ENCODE results near the gene PYGL. TPM values are rescaled to one million over a fixed set of nuclear protein-coding genes. Genes with fewer than 3 reads are reported as not detected.

Gene PYGL
- total RNA-seq, 4 donors from 2014 or later = 17.8 to 24.8 (median 22.4) TPM

DNA sequence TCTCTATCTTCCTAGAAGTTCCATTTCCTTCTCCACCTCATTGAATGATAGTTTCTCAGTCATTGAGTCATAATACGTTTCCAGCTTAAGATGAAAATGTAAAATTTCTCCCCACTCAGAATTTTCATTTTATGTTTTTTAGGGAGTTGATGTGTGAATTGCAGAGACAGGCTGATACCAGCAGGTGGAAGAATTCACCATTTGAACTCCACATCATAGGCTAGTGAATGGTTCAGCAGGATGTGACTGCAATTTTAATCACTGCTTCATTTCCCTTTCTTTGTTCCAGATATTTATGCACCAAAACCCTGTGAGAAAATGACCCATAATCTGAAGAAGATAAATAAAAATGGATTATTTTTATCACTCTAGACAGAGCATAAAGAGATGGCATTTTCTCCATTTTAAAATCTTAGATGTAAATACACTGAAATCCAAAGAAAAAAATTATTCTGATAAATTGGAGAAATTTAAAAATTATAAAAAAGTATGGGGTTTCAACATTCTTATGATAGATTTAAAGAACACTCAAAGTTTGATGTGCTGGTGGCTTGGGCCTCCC is 10.6 kb upstream of the PYGL start:
- intact Hi-C loops (cut with DNase I) = loop anchor here (5.0 kb wide), 1 partner anchor 262 kb away; no protein-coding TSS in a partner anchor
- H3K27ac ChIP-seq = no peak overlapping the region
- TF ChIP-seq CTCF (IDR thresholded peaks at IDR 0.05) (peak in 5 of 6 experiments; percentile 33 to 76 (median 69)), POLR2A (IDR thresholded peaks at IDR 0.05) (no peak)
- no peak for DNase-seq
- no peaks in the 10 kb centered on the region for H3K4me1 ChIP-seq
- 15 to 36% methylated on average over 1 of the region's 1 CpG for WGBS, 2 donors
- H3K4me3 ChIP-seq (replicated peaks in 1 of 3) = no peak overlapping the region
- no peaks in the 10 kb centered on the region for H3K27me3 ChIP-seq
- H3K36me3 ChIP-seq = no peaks in the 10 kb centered on the region
- H3K9me3 ChIP-seq = no peaks in the 10 kb centered on the region

DNA sequence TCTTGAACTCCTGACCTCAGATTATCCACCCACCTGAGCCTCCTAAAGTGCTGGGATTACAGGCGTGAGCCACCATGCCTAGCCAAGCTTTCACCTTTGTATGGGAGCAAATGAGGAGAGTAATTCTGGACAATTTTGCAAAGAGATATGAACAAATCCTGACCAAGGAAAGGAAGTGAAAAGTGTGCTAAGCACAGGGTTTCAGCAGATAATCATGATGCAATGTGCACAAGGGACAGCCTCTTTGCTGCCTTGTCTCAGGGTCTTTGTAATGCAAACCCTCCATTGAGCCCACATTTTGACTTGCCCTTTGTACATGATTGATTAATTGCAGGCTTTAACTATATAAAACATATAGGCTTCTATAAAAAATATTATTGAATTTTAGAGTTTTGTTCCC is 9.2 kb upstream of the PYGL start:
- no peak overlapping the region for H3K4me3 ChIP-seq (replicated peaks in 1 of 3)
- no peaks in the 10 kb centered on the region for H3K9me3 ChIP-seq
- no peaks in the 10 kb centered on the region for H3K27me3 ChIP-seq
- WGBS, 2 donors = 94 to 100% methylated on average over 1 of the region's 1 CpG
- TF ChIP-seq CTCF (IDR thresholded peaks at IDR 0.05) (no peak), POLR2A (IDR thresholded peaks at IDR 0.05) (no peak)
- intact Hi-C loops (cut with DNase I) = no loop called here
- no peaks in the 10 kb centered on the region for H3K36me3 ChIP-seq
- no peaks in the 10 kb centered on the region for H3K4me1 ChIP-seq
- no peak overlapping the region for H3K27ac ChIP-seq
- no peak for DNase-seq

GRCh38 chr14:50951032-50951431 is 6.7 kb upstream of the PYGL start:
- H3K4me3 ChIP-seq (replicated peaks in 1 of 3) = no peak overlapping the region
- intact Hi-C loops (cut with DNase I) = no loop called here
- H3K36me3 ChIP-seq = no peaks in the 10 kb centered on the region
- no peaks in the 10 kb centered on the region for H3K27me3 ChIP-seq
- TF ChIP-seq CTCF (IDR thresholded peaks at IDR 0.05) = no peak
- TF ChIP-seq POLR2A (IDR thresholded peaks at IDR 0.05) = no peak
- H3K4me1 ChIP-seq = no peaks in the 10 kb centered on the region
- H3K27ac ChIP-seq = no peak overlapping the region
- DNase-seq = no peak
- H3K9me3 ChIP-seq = no peaks in the 10 kb centered on the region
- WGBS, 2 donors = 98% methylated on average over 6 of the region's 6 CpGs

DNA sequence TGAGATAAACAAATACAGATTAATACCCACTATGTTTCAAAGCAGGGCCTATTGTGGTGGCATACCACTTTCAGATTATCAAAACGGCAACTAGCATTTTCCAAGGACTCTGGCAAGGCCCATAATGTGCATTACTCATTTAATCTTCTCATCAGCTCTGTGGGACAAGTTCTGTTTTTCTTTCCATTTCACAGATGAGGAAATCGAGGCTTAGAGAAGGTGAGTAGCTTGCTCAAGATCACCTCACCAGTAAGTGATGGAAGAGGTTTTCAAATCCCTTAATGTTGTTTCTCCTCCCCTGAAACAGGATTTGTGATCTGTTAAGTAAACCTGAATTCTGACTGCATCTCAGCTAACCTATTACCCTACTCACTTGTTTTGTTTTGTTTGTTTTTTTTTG is 3.9 kb upstream of the PYGL start:
- Histone ChIP-seq H3K27ac (no peak overlapping the region), H3K36me3 (no peaks in the 10 kb centered on the region), H3K4me1 (no peaks in the 10 kb centered on the region), H3K4me3 (replicated peaks in 1 of 3) (no peak overlapping the region), H3K27me3 (no peaks in the 10 kb centered on the region), H3K9me3 (no peaks in the 10 kb centered on the region)
- DNase-seq = no peak
- intact Hi-C loops (cut with DNase I) = no loop called here
- 72 to 84% methylated on average over 2 of the region's 2 CpGs for WGBS, 2 donors
- no peak for TF ChIP-seq CTCF (IDR thresholded peaks at IDR 0.05)
- TF ChIP-seq POLR2A (IDR thresholded peaks at IDR 0.05) = no peak

GRCh38 chr14:50947446-50947845 is 3.2 kb upstream of the PYGL start:
- no peaks in the 10 kb centered on the region for H3K27me3 ChIP-seq
- no peaks in the 10 kb centered on the region for H3K4me1 ChIP-seq
- 62 to 66% methylated on average over 4 of the region's 4 CpGs for WGBS, 2 donors
- TF ChIP-seq POLR2A (IDR thresholded peaks at IDR 0.05) = no peak
- TF ChIP-seq CTCF (IDR thresholded peaks at IDR 0.05) = no peak
- H3K9me3 ChIP-seq = no peaks in the 10 kb centered on the region
- DNase-seq = no peak
- H3K36me3 ChIP-seq = no peaks in the 10 kb centered on the region
- no peak overlapping the region for H3K4me3 ChIP-seq (replicated peaks in 1 of 3)
- no peak overlapping the region for H3K27ac ChIP-seq
- intact Hi-C loops (cut with DNase I) = no loop called here
